Adipose tissue (tissue), 3 donors: Measurements from ENCODE around the gene BMP7. TPM values are rescaled to one million over a fixed set of nuclear protein-coding genes. Genes with fewer than 3 reads are reported as not detected.

Source experiments
- polyA plus RNA-seq, 3 donors: library from polyadenylated mRNA; stranded (reverse); fragments of 200-250 nt; gene quantifications; one replicate each; pipeline ENCODE4 v1.2.3, GENCODE V29; 2013
- donor health status: healthy with polysubstance abuse.
- donor health status: Bipolar disorder and iron deficiency.
- donor health status: healthy.

The BMP7 gene
- polyA plus RNA-seq, 3 donors: 0.41 to 1.1 (median 0.43) TPM

Other genes with a start within 250 kb of the BMP7 start
- not detected for gene SPO11, start 63.2 kb upstream of the BMP7 start, polyA plus RNA-seq
- gene RAE1, start 84.6 kb upstream of the BMP7 start, polyA plus RNA-seq: 10 to 100 TPM in 2 of 3 donors, 1 to 10 TPM in 1; 9.2 to 17.5 (median 12.3) TPM
- 10 to 100 TPM in 2 of 3 donors, 1 to 10 TPM in 1; 9.9 to 17.3 (median 10.1) TPM for gene RBM38, start 124.8 kb upstream of the BMP7 start, polyA plus RNA-seq